ENCODE results near the gene ATG2B. TPM values are rescaled to one million over a fixed set of nuclear protein-coding genes. Genes with fewer than 3 reads are reported as not detected.

The ATG2B gene
- total and polyA plus RNA-seq, 2 donors: 9.6 to 15.2 TPM

GRCh38 chr14:96274543-96274942 lies 88.6 kb downstream of the ATG2B start:
- Histone ChIP-seq H3K4me1 (ENCODE audit: control insufficient read depth in 2 of 2, insufficient read depth in 2 of 2, low read length in 2 of 2) (no peaks in the 10 kb centered on the region), H3K27me3 (ENCODE audit: control insufficient read depth in 2 of 2, insufficient read depth in 1 of 2, low read length in 1 of 2) (peaks cover 0 to 5% of the 10 kb centered on the region in 2 donors), H3K4me3 (ENCODE audit: low read length in 2 of 2) (no peak overlapping the region), H3K27ac (ENCODE audit: low read depth in 1 of 2, low read length in 1 of 2) (no peak overlapping the region), H3K9me3 (ENCODE audit: control insufficient read depth in 2 of 2, insufficient read depth in 1 of 2, low read length in 1 of 2) (peaks cover 2 to 3% of the 10 kb centered on the region in 2 donors), H3K36me3 (ENCODE audit: control insufficient read depth in 2 of 2, insufficient read depth in 2 of 2, low read length in 1 of 2) (no peaks in the 10 kb centered on the region)
- WGBS: 92% methylated on average over 6 of the region's 6 CpGs
- no peak for DNase-seq (ENCODE audit: low read depth in 6 of 9, low spot score in 9 of 9)

DNA sequence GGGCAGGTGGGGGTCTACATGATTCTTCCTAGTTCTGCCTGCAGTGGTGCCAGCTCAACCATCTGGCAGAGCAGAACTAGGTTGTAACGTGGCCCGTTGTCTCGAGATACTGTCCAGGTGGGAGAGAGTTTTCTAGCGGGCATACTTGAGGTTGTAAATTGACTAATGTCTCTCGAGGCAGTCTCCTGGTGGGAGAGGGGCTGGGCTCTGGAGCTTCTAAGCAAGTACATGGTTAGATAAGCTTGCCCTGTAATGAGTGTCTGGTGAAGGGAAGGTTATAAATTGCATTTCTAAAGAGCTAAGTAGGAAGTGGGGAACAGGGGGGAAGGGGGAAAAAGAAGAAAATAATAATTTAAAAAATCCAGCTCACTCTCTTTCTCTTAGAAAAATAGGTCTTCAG lies 89.0 kb downstream of the ATG2B start:
- H3K4me1 ChIP-seq (ENCODE audit: control insufficient read depth in 2 of 2, insufficient read depth in 2 of 2, low read length in 2 of 2): no peaks in the 10 kb centered on the region

GRCh38 chr14:96273629-96274028 lies 89.5 kb downstream of the ATG2B start:
- Histone ChIP-seq H3K9me3 (ENCODE audit: control insufficient read depth in 2 of 2, insufficient read depth in 1 of 2, low read length in 1 of 2) (peaks cover 2 to 3% of the 10 kb centered on the region in 2 donors), H3K27ac (ENCODE audit: low read depth in 1 of 2, low read length in 1 of 2) (no peak overlapping the region), H3K36me3 (ENCODE audit: control insufficient read depth in 2 of 2, insufficient read depth in 2 of 2, low read length in 1 of 2) (no peaks in the 10 kb centered on the region), H3K27me3 (ENCODE audit: control insufficient read depth in 2 of 2, insufficient read depth in 1 of 2, low read length in 1 of 2) (peaks cover 0 to 5% of the 10 kb centered on the region in 2 donors), H3K4me3 (ENCODE audit: low read length in 2 of 2) (no peak overlapping the region), H3K4me1 (ENCODE audit: control insufficient read depth in 2 of 2, insufficient read depth in 2 of 2, low read length in 2 of 2) (no peaks in the 10 kb centered on the region)
- WGBS: 86% methylated on average over 5 of the region's 5 CpGs
- DNase-seq (ENCODE audit: low read depth in 6 of 9, low spot score in 9 of 9): no peak

More for the DNA sequence above, 89.0 kb downstream of the ATG2B start:
- peaks cover 2 to 3% of the 10 kb centered on the region in 2 donors for H3K9me3 ChIP-seq (ENCODE audit: control insufficient read depth in 2 of 2, insufficient read depth in 1 of 2, low read length in 1 of 2)
- no peak overlapping the region for H3K27ac ChIP-seq (ENCODE audit: low read depth in 1 of 2, low read length in 1 of 2)
- no peak for DNase-seq (ENCODE audit: low read depth in 6 of 9, low spot score in 9 of 9)
- no peaks in the 10 kb centered on the region for H3K36me3 ChIP-seq (ENCODE audit: control insufficient read depth in 2 of 2, insufficient read depth in 2 of 2, low read length in 1 of 2)
- 89% methylated on average over 5 of the region's 5 CpGs for WGBS
- no peak overlapping the region for H3K4me3 ChIP-seq (ENCODE audit: low read length in 2 of 2)
- H3K27me3 ChIP-seq (ENCODE audit: control insufficient read depth in 2 of 2, insufficient read depth in 1 of 2, low read length in 1 of 2): peaks cover 0 to 5% of the 10 kb centered on the region in 2 donors

- Histone ChIP-seq H3K36me3 (ENCODE audit: control insufficient read depth in 2 of 2, insufficient read depth in 2 of 2, low read length in 1 of 2) (no peaks in the 10 kb centered on the region), H3K9me3 (ENCODE audit: control insufficient read depth in 2 of 2, insufficient read depth in 1 of 2, low read length in 1 of 2) (peaks cover 0 to 3% of the 10 kb centered on the region in 2 donors), H3K4me3 (ENCODE audit: low read length in 2 of 2) (no peak overlapping the region), H3K27ac (ENCODE audit: low read depth in 1 of 2, low read length in 1 of 2) (no peak overlapping the region), H3K4me1 (ENCODE audit: control insufficient read depth in 2 of 2, insufficient read depth in 2 of 2, low read length in 2 of 2) (no peaks in the 10 kb centered on the region), H3K27me3 (ENCODE audit: control insufficient read depth in 2 of 2, insufficient read depth in 1 of 2, low read length in 1 of 2) (peaks cover 0 to 5% of the 10 kb centered on the region in 2 donors)
- WGBS: 47% methylated on average over 3 of the region's 3 CpGs
- no peak for DNase-seq (ENCODE audit: low read depth in 6 of 9, low spot score in 9 of 9)
Observed at GRCh38 chr14:96272777-96273473, 90.2 kb downstream of the ATG2B start.

GRCh38 chr14:96271421-96271762 lies 91.7 kb downstream of the ATG2B start:
- Histone ChIP-seq H3K27me3 (ENCODE audit: control insufficient read depth in 2 of 2, insufficient read depth in 1 of 2, low read length in 1 of 2) (peaks cover 0 to 5% of the 10 kb centered on the region in 2 donors), H3K36me3 (ENCODE audit: control insufficient read depth in 2 of 2, insufficient read depth in 2 of 2, low read length in 1 of 2) (no peaks in the 10 kb centered on the region), H3K9me3 (ENCODE audit: control insufficient read depth in 2 of 2, insufficient read depth in 1 of 2, low read length in 1 of 2) (no peaks in the 10 kb centered on the region), H3K4me3 (ENCODE audit: low read length in 2 of 2) (no peak overlapping the region), H3K27ac (ENCODE audit: low read depth in 1 of 2, low read length in 1 of 2) (no peak overlapping the region), H3K4me1 (ENCODE audit: control insufficient read depth in 2 of 2, insufficient read depth in 2 of 2, low read length in 2 of 2) (peaks cover 0 to 2% of the 10 kb centered on the region in 2 donors)
- DNase-seq (ENCODE audit: low read depth in 6 of 9, low spot score in 9 of 9): no peak
- WGBS: 96% methylated on average over 1 of the region's 1 CpG

DNA sequence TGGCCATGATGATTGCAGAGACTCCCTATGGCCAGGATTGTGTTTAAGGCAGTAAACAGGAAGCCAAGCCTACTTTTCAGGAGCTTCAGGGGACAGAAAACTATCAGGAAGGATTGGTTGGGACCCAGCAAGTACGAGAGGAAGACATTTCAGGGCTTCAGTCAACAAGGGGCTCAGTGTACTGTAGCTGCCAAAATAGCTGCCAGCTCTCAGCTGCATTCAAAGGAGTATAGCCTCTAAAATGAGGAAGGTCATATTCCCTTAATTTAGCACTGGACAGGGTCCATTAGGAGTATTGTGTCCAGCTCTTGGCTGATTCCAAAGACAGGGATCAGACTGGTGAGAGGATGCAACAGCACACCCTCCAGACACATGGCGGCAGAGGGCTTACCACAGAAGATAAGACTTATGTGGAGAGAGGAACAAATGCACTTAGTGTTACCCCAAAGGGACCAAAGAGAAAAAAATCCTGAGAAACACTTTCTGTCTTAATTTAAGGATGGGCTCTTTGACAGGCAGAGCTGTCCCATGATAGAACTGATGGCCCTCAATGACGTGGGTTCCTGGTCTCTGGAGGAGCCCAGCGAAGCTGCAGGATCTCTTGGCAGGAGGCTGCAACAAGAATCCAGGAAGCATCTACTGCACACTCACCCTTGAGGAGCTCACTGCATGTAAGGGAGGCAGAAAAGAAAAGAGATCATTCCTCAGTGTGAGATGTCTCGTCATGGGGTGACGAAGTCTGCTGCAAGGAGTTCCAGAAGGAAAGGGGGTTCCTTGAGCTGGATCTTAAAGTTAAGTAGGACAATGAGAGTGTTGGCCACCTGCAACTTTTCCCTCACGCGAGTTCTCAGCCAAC lies 92.3 kb downstream of the ATG2B start:
- peaks cover 0 to 2% of the 10 kb centered on the region in 2 donors for H3K4me1 ChIP-seq (ENCODE audit: control insufficient read depth in 2 of 2, insufficient read depth in 2 of 2, low read length in 2 of 2)
- H3K27me3 ChIP-seq (ENCODE audit: control insufficient read depth in 2 of 2, insufficient read depth in 1 of 2, low read length in 1 of 2): peaks cover 0 to 5% of the 10 kb centered on the region in 2 donors
- no peaks in the 10 kb centered on the region for H3K9me3 ChIP-seq (ENCODE audit: control insufficient read depth in 2 of 2, insufficient read depth in 1 of 2, low read length in 1 of 2)
- no peaks in the 10 kb centered on the region for H3K36me3 ChIP-seq (ENCODE audit: control insufficient read depth in 2 of 2, insufficient read depth in 2 of 2, low read length in 1 of 2)
- H3K27ac ChIP-seq (ENCODE audit: low read depth in 1 of 2, low read length in 1 of 2): no peak overlapping the region
- no peak for DNase-seq (ENCODE audit: low read depth in 6 of 9, low spot score in 9 of 9)
- WGBS: 85% methylated on average over 8 of the region's 8 CpGs
- no peak overlapping the region for H3K4me3 ChIP-seq (ENCODE audit: low read length in 2 of 2)

GRCh38 chr14:96269359-96269710 lies 93.8 kb downstream of the ATG2B start:
- Histone ChIP-seq H3K27me3 (ENCODE audit: control insufficient read depth in 2 of 2, insufficient read depth in 1 of 2, low read length in 1 of 2) (no peaks in the 10 kb centered on the region), H3K9me3 (ENCODE audit: control insufficient read depth in 2 of 2, insufficient read depth in 1 of 2, low read length in 1 of 2) (no peaks in the 10 kb centered on the region), H3K4me1 (ENCODE audit: control insufficient read depth in 2 of 2, insufficient read depth in 2 of 2, low read length in 2 of 2) (peaks cover 0 to 2% of the 10 kb centered on the region in 2 donors), H3K27ac (ENCODE audit: low read depth in 1 of 2, low read length in 1 of 2) (no peak overlapping the region), H3K36me3 (ENCODE audit: control insufficient read depth in 2 of 2, insufficient read depth in 2 of 2, low read length in 1 of 2) (no peaks in the 10 kb centered on the region), H3K4me3 (ENCODE audit: low read length in 2 of 2) (no peak overlapping the region)
- no peak for DNase-seq (ENCODE audit: low read depth in 6 of 9, low spot score in 9 of 9)
- 92% methylated on average over 10 of the region's 10 CpGs for WGBS

DNA sequence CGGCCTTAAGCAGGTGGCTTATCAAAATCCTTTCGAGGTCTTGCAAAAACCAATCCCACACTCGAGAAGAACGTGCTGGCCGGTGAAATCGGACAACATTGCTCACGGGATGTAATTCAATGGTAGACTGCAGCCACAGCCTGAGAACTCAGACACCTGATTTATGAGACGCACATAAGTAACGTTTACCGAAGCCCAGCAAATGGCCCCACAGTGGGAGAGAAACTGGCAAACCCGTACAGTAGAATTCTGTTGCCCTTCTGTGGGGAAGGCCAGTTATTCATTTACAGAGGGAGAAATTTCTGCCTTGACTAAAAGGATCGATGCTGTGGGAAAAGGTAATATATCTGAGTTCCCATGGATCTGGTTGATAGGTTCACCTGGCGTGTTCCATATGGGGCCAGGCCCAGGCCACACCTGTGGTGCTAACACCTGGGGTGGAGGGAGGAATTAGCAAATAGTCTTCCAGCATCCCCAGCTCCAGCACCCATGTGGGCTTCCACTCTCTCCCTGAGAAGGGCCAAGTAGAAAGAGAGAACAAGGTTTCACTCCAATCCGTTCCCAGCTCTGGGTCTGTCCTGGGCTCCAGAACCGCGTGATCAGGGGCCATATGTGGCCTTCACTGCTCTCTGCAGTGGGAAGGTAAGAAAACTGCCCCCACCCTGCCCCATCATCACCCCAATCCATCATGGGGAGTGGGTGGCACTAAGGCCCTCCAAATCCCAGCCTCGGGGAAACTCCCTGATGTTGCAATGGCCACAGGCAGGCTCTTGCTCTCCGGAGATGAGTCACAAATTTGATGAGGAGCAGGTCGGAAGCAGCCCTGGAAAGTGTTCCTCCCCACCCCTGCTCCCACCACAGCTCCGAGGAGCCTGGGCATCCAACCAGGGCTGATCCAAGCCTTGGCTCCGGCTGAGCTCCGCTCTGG lies 94.4 kb downstream of the ATG2B start:
- DNase-seq (ENCODE audit: low read depth in 6 of 9, low spot score in 9 of 9): no peak
- no peaks in the 10 kb centered on the region for H3K36me3 ChIP-seq (ENCODE audit: control insufficient read depth in 2 of 2, insufficient read depth in 2 of 2, low read length in 1 of 2)
- no peaks in the 10 kb centered on the region for H3K27me3 ChIP-seq (ENCODE audit: control insufficient read depth in 2 of 2, insufficient read depth in 1 of 2, low read length in 1 of 2)
- WGBS: 92% methylated on average over 22 of the region's 22 CpGs
- no peaks in the 10 kb centered on the region for H3K9me3 ChIP-seq (ENCODE audit: control insufficient read depth in 2 of 2, insufficient read depth in 1 of 2, low read length in 1 of 2)
- H3K4me1 ChIP-seq (ENCODE audit: control insufficient read depth in 2 of 2, insufficient read depth in 2 of 2, low read length in 2 of 2): peaks cover 0 to 2% of the 10 kb centered on the region in 2 donors
- H3K4me3 ChIP-seq (ENCODE audit: low read length in 2 of 2): no peak overlapping the region
- H3K27ac ChIP-seq (ENCODE audit: low read depth in 1 of 2, low read length in 1 of 2): no peak overlapping the region

All from thymus (tissue), 11 donors.